HepG2 (cell line): Measurements from ENCODE around the gene TMEM253. TPM values are rescaled to one million over a fixed set of nuclear protein-coding genes. Genes with fewer than 3 reads are reported as not detected.

Experiments
- CREM ChIP-seq, 2 experiments: sonication (generic) in 1 of 2; formaldehyde crosslinking in 1 of 2; IDR thresholded peaks; 2 replicates each; pipeline versions ENCODE4 v1.4.0 to v1.6.1; 2016 to 2020; ENCODE audit warnings: antibody characterized with exemption in 1 of 2, mild to moderate bottlenecking in 1 of 2, missing genetic modification reagents in 1 of 2
- EEA1 ChIP-seq: sonication (generic); formaldehyde crosslinking; IDR thresholded peaks from 2 replicates; pipeline ENCODE4 v1.5.1; 2020; ENCODE audit warnings: mild to moderate bottlenecking, missing genetic modification reagents, borderline replicate concordance
- GATA4 ChIP-seq: sonication (generic); IDR thresholded peaks from 2 replicates; pipeline ENCODE4 v1.6.1; 2016; ENCODE audit warnings: antibody characterized with exemption, low read depth, borderline replicate concordance
- HES4 ChIP-seq: sonication (generic); formaldehyde crosslinking; IDR thresholded peaks from 2 replicates; pipeline ENCODE4 v1.9.0; 2021; ENCODE audit warnings: mild to moderate bottlenecking, missing genetic modification reagents, borderline replicate concordance
- KLF15 ChIP-seq: sonication (generic); formaldehyde crosslinking; IDR thresholded peaks from 2 replicates; pipeline ENCODE4 v1.8.1; 2023; ENCODE audit warnings: borderline replicate concordance, mild to moderate bottlenecking, inconsistent platforms, missing genetic modification reagents, mixed read lengths
- KLF6 ChIP-seq: IDR thresholded peaks from 2 replicates; pipeline ENCODE4 v1.8.0; 2016; ENCODE audit warnings: missing biosample characterization, missing genetic modification reagents
- NR1H2 ChIP-seq: sonication (generic); formaldehyde crosslinking; IDR thresholded peaks from 2 replicates; pipeline ENCODE4 v1.8.1; 2022; ENCODE audit warnings: low read depth, missing genetic modification reagents, borderline replicate concordance
- TGIF2 ChIP-seq: IDR thresholded peaks from 2 replicates; pipeline ENCODE4 v1.6.1; 2016; ENCODE audit warnings: control low read depth, missing compliant biosample characterization
- ZBED4 ChIP-seq: sonication (generic); formaldehyde crosslinking; IDR thresholded peaks from 2 replicates; pipeline ENCODE4 v1.4.0; 2020; ENCODE audit warnings: missing genetic modification reagents, borderline replicate concordance
- ZBTB8A ChIP-seq: sonication (generic); formaldehyde crosslinking; IDR thresholded peaks from 2 replicates; pipeline ENCODE4 v1.4.0; 2020; ENCODE audit warnings: mild to moderate bottlenecking, low read depth, missing genetic modification reagents, borderline replicate concordance
- ZFX ChIP-seq: sonication (generic); formaldehyde crosslinking; IDR thresholded peaks from 2 replicates; pipeline ENCODE4 v1.4.0; 2020; ENCODE audit warnings: mild to moderate bottlenecking, low read depth, missing genetic modification reagents, moderate library complexity
- ZNF282 ChIP-seq: fragments of 450-650 bp; IDR thresholded peaks from 2 replicates; pipeline ENCODE4 v1.6.1; 2018; ENCODE audit not compliant: partially characterized antibody
- ZNF296 ChIP-seq: sonication (generic); formaldehyde crosslinking; conservative IDR thresholded peaks from 2 replicates; pipeline ENCODE4 v1.5.0; 2020; ENCODE audit warnings: mild to moderate bottlenecking, missing genetic modification reagents
- ZNF556 ChIP-seq: sonication (generic); formaldehyde crosslinking; IDR thresholded peaks from 2 replicates; pipeline ENCODE4 v1.4.0; 2020; ENCODE audit warnings: mild to moderate bottlenecking, missing genetic modification reagents, borderline replicate concordance
- ZNF660 ChIP-seq: sonication (generic); formaldehyde crosslinking; IDR thresholded peaks from 2 replicates; pipeline ENCODE4 v1.5.1; 2020; ENCODE audit warnings: mild to moderate bottlenecking, low read depth, missing genetic modification reagents, borderline replicate concordance
- polyA plus RNA-seq, 8 experiments: library from polyadenylated mRNA; depleted of rRNA in 3 of 8; stranded (reverse) in 7 of 8; unstranded in 1 of 8; fragments of >200 nt; fragmentation: Illumina TruSeq in 4 of 8; extraction: Trizol in 4 of 8; gene quantifications; 2 replicates each; pipeline versions ENCODE4 v1.2.1 to v1.2.3, GENCODE V29; 2011 to 2016; ENCODE audit warnings: low read depth in 4 of 8, missing spikeins in 1 of 8, mixed read lengths in 1 of 8; ENCODE audit not compliant: insufficient read depth in 1 of 8
- total RNA-seq, 5 experiments: library from RNA; depleted of rRNA; stranded (reverse); fragments of >200 nt; fragmentation: Illumina TruSeq; extraction: Trizol; gene quantifications; 2 replicates each; pipeline ENCODE4 v1.2.3, GENCODE V29; 2016; ENCODE audit warnings: low read depth in 1 of 5
- TF ChIP-seq, protein P1 (sequence below): sonication (generic); formaldehyde crosslinking; IDR thresholded peaks from 2 replicates; pipeline ENCODE4 v1.4.0; 2020; ENCODE audit warnings: missing genetic modification reagents, mild to moderate bottlenecking, borderline replicate concordance
- TF ChIP-seq, protein P2 (sequence below): sonication (generic); formaldehyde crosslinking; IDR thresholded peaks from 2 replicates; pipeline ENCODE4 v1.4.0; 2020; ENCODE audit warnings: low read depth, mild to moderate bottlenecking, missing genetic modification reagents
- TF ChIP-seq, protein P3 (sequence below): sonication (generic); formaldehyde crosslinking; conservative IDR thresholded peaks from 2 replicates; pipeline ENCODE4 v1.5.0; 2020; ENCODE audit warnings: missing genetic modification reagents

TMEM253 gene
- total and polyA plus RNA-seq, 2 of the 13 experiments (the other 11 are each of a cell fraction or from before 2014, with no cell fraction given): 0.29 to 0.45 TPM

- TF ChIP-seq ZBED4: no peak
- peak; percentile 7; the same call in 1 of the 2 replicates for TF ChIP-seq ZFX (CRISPR knock-in tag)
- peak; percentile 56; the same call in 1 of the 2 replicates for TF ChIP-seq HES4 (CRISPR knock-in tag)
- no peak for TF ChIP-seq GATA4
- TF ChIP-seq ZNF296 (CRISPR knock-in tag): peak; percentile 22; the same call in 1 of the 2 replicates
- no peak for TF ChIP-seq ZNF556 (CRISPR knock-in tag)
- TF ChIP-seq TGIF2 (CRISPR knock-in tag): no peak
- TF ChIP-seq KLF6 (CRISPR knock-in tag): peak; percentile 38; the same call in 1 of the 2 replicates
- TF ChIP-seq ZNF282: no peak
- TF ChIP-seq CREM (IDR thresholded peaks at IDR 0.05): no peak
- TF ChIP-seq CREM (CRISPR knock-in tag; IDR thresholded peaks at IDR 0.05): no peak
- TF ChIP-seq, protein P1, sequence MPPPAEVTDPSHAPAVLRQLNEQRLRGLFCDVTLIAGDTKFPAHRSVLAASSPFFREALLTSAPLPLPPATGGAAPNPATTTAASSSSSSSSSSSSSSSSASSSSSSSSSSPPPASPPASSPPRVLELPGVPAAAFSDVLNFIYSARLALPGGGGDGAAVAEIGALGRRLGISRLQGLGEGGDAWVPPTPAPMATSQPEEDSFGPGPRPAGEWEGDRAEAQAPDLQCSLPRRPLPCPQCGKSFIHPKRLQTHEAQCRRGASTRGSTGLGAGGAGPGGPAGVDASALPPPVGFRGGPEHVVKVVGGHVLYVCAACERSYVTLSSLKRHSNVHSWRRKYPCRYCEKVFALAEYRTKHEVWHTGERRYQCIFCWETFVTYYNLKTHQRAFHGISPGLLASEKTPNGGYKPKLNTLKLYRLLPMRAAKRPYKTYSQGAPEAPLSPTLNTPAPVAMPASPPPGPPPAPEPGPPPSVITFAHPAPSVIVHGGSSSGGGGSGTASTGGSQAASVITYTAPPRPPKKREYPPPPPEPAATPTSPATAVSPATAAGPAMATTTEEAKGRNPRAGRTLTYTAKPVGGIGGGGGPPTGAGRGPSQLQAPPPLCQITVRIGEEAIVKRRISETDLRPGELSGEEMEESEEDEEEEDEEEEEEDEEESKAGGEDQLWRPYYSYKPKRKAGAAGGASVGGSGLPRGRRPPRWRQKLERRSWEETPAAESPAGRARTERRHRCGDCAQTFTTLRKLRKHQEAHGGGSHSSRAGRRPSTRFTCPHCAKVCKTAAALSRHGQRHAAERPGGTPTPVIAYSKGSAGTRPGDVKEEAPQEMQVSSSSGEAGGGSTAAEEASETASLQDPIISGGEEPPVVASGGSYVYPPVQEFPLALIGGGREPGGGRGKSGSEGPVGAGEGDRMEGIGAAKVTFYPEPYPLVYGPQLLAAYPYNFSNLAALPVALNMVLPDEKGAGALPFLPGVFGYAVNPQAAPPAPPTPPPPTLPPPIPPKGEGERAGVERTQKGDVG (CRISPR knock-in tag): no peak
- TF ChIP-seq, protein P2, sequence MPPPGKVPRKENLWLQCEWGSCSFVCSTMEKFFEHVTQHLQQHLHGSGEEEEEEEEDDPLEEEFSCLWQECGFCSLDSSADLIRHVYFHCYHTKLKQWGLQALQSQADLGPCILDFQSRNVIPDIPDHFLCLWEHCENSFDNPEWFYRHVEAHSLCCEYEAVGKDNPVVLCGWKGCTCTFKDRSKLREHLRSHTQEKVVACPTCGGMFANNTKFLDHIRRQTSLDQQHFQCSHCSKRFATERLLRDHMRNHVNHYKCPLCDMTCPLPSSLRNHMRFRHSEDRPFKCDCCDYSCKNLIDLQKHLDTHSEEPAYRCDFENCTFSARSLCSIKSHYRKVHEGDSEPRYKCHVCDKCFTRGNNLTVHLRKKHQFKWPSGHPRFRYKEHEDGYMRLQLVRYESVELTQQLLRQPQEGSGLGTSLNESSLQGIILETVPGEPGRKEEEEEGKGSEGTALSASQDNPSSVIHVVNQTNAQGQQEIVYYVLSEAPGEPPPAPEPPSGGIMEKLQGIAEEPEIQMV (CRISPR knock-in tag): no peak
- no peak for TF ChIP-seq NR1H2 (CRISPR knock-in tag)
- TF ChIP-seq ZBTB8A (CRISPR knock-in tag): no peak
- TF ChIP-seq ZNF660 (CRISPR knock-in tag): no peak
- TF ChIP-seq, protein P3, sequence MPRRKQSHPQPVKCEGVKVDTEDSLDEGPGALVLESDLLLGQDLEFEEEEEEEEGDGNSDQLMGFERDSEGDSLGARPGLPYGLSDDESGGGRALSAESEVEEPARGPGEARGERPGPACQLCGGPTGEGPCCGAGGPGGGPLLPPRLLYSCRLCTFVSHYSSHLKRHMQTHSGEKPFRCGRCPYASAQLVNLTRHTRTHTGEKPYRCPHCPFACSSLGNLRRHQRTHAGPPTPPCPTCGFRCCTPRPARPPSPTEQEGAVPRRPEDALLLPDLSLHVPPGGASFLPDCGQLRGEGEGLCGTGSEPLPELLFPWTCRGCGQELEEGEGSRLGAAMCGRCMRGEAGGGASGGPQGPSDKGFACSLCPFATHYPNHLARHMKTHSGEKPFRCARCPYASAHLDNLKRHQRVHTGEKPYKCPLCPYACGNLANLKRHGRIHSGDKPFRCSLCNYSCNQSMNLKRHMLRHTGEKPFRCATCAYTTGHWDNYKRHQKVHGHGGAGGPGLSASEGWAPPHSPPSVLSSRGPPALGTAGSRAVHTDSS: no peak
- no peak for TF ChIP-seq EEA1 (CRISPR knock-in tag)
- no peak for TF ChIP-seq KLF15 (CRISPR knock-in tag)
Observed at GRCh38 chr14:21071225-21072030, 29.4 kb upstream of the TMEM253 start (continued).
